Panc1 (cell line): ENCODE results near the gene USP31. TPM values are rescaled to one million over a fixed set of nuclear protein-coding genes. Genes with fewer than 3 reads are reported as not detected.

Experiments used
- ATAC-seq: fragments of 200-7000 bp; cut with Tn5 transposase; 2 replicates; pipeline ENCODE4 v1.9.1; 2020; ENCODE audit warnings: mild to moderate bottlenecking, moderate library complexity
- BruUV-seq: library from RNA; stranded (reverse); fragments of 400-500 nt; replicated peaks from 2 replicates; lab custom pipeline; 2021; lab: Mats Ljungman, UMichigan
- CTCF ChIA-PET: fragments of 300-600 bp; sonication (Branson Sonifier 250); formaldehyde crosslinking; loops from one replicate; lab custom pipeline; 2022; ENCODE audit warnings: antibody characterized with exemption; lab: Charles Lee
- POLR2A ChIA-PET: fragments of 300-600 bp; sonication (Branson Sonifier 250); formaldehyde crosslinking; loops from one replicate; lab custom pipeline; 2022; ENCODE audit warnings: antibody characterized with exemption; lab: Charles Lee
- DNase-seq: peaks from one replicate; pipeline ENCODE4 v3.0.0-alpha.2; 2010; ENCODE audit warnings: low read depth, low spot score
- H3K27ac ChIP-seq: 2 replicates; pipeline ENCODE4 v1.5.1; 2011; ENCODE audit warnings: mild to moderate bottlenecking, low read length, inconsistent platforms
- H3K27me3 ChIP-seq: fragments of 200-500 bp; sonication (Bioruptor generic); 2 replicates; pipeline ENCODE4 v1.6.0; 2014; ENCODE audit warnings: low read length, inconsistent platforms; ENCODE audit not compliant: control insufficient read depth, insufficient read depth
- H3K36me3 ChIP-seq: fragments of 200-500 bp; sonication (Bioruptor generic); 2 replicates; pipeline ENCODE4 v1.5.1; 2014; ENCODE audit warnings: inconsistent platforms, mild to moderate bottlenecking, low read length, moderate library complexity; ENCODE audit not compliant: control insufficient read depth, insufficient read depth
- H3K4me1 ChIP-seq: 2 replicates; pipeline ENCODE4 v1.5.1; 2011; ENCODE audit warnings: inconsistent platforms, mild to moderate bottlenecking, low read length, moderate library complexity; ENCODE audit not compliant: control insufficient read depth, insufficient read depth
- H3K4me3 ChIP-seq, 2 experiments: 2 replicates each; pipeline ENCODE4 v1.5.1; 2011 to 2012; ENCODE audit warnings: low read depth in 2 of 2, low read length in 2 of 2, mild to moderate bottlenecking in 2 of 2, inconsistent platforms in 1 of 2, moderate library complexity in 1 of 2
- H3K9me3 ChIP-seq: fragments of 200-500 bp; sonication (Bioruptor generic); 2 replicates; pipeline ENCODE4 v1.5.1; 2014; ENCODE audit warnings: low read depth, mild to moderate bottlenecking, inconsistent platforms, low read length, moderate library complexity; ENCODE audit not compliant: control insufficient read depth, insufficient read depth
- CTCF ChIP-seq: fragments of 450-650 bp; IDR thresholded peaks from 2 replicates; pipeline ENCODE4 v1.5.1; 2017; ENCODE audit warnings: mild to moderate bottlenecking
- POLR2AphosphoS5 ChIP-seq: IDR thresholded peaks from 2 replicates; pipeline ENCODE4 v1.6.1; 2012; ENCODE audit warnings: mild to moderate bottlenecking, low read depth, low read length, moderate library complexity
- REST ChIP-seq, 2 experiments: IDR thresholded peaks; 2 replicates each; pipeline ENCODE4 v1.6.1; 2011 to 2012; ENCODE audit warnings: low read depth in 2 of 2, control low read depth in 1 of 2, low read length in 1 of 2, mild to moderate bottlenecking in 1 of 2, moderate library complexity in 1 of 2; ENCODE audit not compliant: insufficient read depth in 1 of 2
- SIN3A ChIP-seq: IDR thresholded peaks from 2 replicates; pipeline ENCODE4 v1.6.1; 2012; ENCODE audit warnings: low read depth, mild to moderate bottlenecking, low read length, moderate library complexity, borderline replicate concordance; ENCODE audit not compliant: insufficient read depth
- TCF7L2 ChIP-seq: IDR thresholded peaks from 2 replicates; pipeline ENCODE4 v1.6.1; 2011; ENCODE audit warnings: mild to moderate bottlenecking, low read depth, low read length, inconsistent platforms
- in situ Hi-C: cut with HindIII; loops from 2 replicates; pipeline ENCODE4 v1.10.0; 2016; ENCODE audit warnings: low sequenced_read_pairs, low pct_unique_long_range_greater_than_20kb
- intact Hi-C: fragments of 100-400 bp; cut with micrococcal nuclease; formaldehyde crosslinking; loops from one replicate; pipeline ENCODE4 v1.10.0; 2022; ENCODE audit not compliant: unreplicated experiment
- total RNA-seq: library from RNA; stranded (reverse); gene quantifications from one replicate; pipeline ENCODE4 v1.2.1, GENCODE V29; 2021; ENCODE audit not compliant: unreplicated experiment

USP31 gene
- total RNA-seq, 1 experiment from 2014 or later = 27.2 TPM

- no peak overlapping the region for H3K27ac ChIP-seq
- no peak overlapping the region for H3K4me3 ChIP-seq
- in situ Hi-C loops = no loop called here
- no peak for ATAC-seq
- DNase-seq = no peak
- no TSS peak for BruUV-seq
- no peaks in the 10 kb centered on the region for H3K27me3 ChIP-seq
- H3K9me3 ChIP-seq = peaks cover 3% of the 10 kb centered on the region; the same call in 1 of the 2 replicates
- H3K4me1 ChIP-seq = peaks cover 15% of the 10 kb centered on the region
- H3K36me3 ChIP-seq = no peaks in the 10 kb centered on the region
- TF ChIP-seq CTCF (no peak), REST (IDR thresholded peaks at IDR 0.05; ENCODE audit: insufficient read depth in 1 of 2, low read depth in 2 of 2, low read length in 1 of 2) (no peak), SIN3A (no peak), POLR2AphosphoS5 (no peak), TCF7L2 (no peak)
- ChIA-PET POLR2A (interaction anchor here (0.7 to 0.8 kb wide), 2 partner anchors 8 to 153 kb away, joined by 3 to 5 read pairs; no protein-coding TSS in a partner anchor), CTCF (interaction anchor here (0.6 kb wide), 1 partner anchor 297 kb away, joined by 4 read pairs; no protein-coding TSS in a partner anchor)
- intact Hi-C loops = no loop called here
Observed at GRCh38 chr16:23134274-23134673, 15.0 kb downstream of the USP31 start.

GRCh38 chr16:23132775-23133463, 16.3 kb downstream of the USP31 start:
- peaks cover 15% of the 10 kb centered on the region for H3K4me1 ChIP-seq
- in situ Hi-C loops (no loop called here), intact Hi-C loops (no loop called here)
- ChIA-PET POLR2A (no interaction called here), CTCF (no interaction called here)
- no peak for TF ChIP-seq REST (IDR thresholded peaks at IDR 0.05; ENCODE audit: insufficient read depth in 1 of 2, low read depth in 2 of 2, low read length in 1 of 2)
- ATAC-seq = no peak
- peaks cover 3% of the 10 kb centered on the region; the same call in 1 of the 2 replicates for H3K9me3 ChIP-seq
- DNase-seq = no peak
- no TSS peak for BruUV-seq
- H3K4me3 ChIP-seq = no peak overlapping the region
- no peaks in the 10 kb centered on the region for H3K27me3 ChIP-seq
- H3K27ac ChIP-seq = no peak overlapping the region
- H3K36me3 ChIP-seq = no peaks in the 10 kb centered on the region
